Lower leg skin (tissue), 4 donors: ENCODE measurements around the gene POLD1. TPM values are rescaled to one million over a fixed set of nuclear protein-coding genes. Genes with fewer than 3 reads are reported as not detected.

Experiments used
- DNase-seq, 2 donors: peaks; one replicate each; pipeline ENCODE4 v3.0.0-alpha.2; 2019; ENCODE audit warnings: low spot score in 2 of 2
- H3K4me3 ChIP-seq: fragments of 200-600 bp; sonication (generic); 2 replicates; pipeline ENCODE4 v1.5.1; 2017; ENCODE audit warnings: mild to moderate bottlenecking, low read depth; ENCODE audit not compliant: poor library complexity, severe bottlenecking
- POLR2A ChIP-seq, 2 donors: fragments of 450-650 bp; IDR thresholded peaks; one replicate each; pipeline ENCODE4 v1.6.1; 2016 to 2017; ENCODE audit warnings: antibody characterized with exemption in 2 of 2, mild to moderate bottlenecking in 1 of 2, moderate library complexity in 1 of 2
- WGBS, 2 donors: methylation state at CpG; one replicate each; pipeline ENCODE4 v1.1.5; 2018; 5-methylcytosine and 5-hydroxymethylcytosine counted together
- intact Hi-C: fragments of 100-400 bp; cut with DNase I; formaldehyde crosslinking; loops from one replicate; pipeline ENCODE4 v1.15.0; 2023; ENCODE audit warnings: low total_unique reads
- total RNA-seq, 4 donors: library from RNA; depleted of rRNA; stranded (reverse); fragments of >200 nt; gene quantifications; one replicate each; pipeline ENCODE4 v1.1.0, GENCODE V29; 2016
- TF ChIP-seq, protein P1 (sequence below), 3 donors: fragments of 450-650 bp; IDR thresholded peaks; one replicate each; pipeline ENCODE4 v1.5.1; 2016; ENCODE audit warnings: antibody characterized with exemption in 3 of 3, mild to moderate bottlenecking in 3 of 3, moderate library complexity in 2 of 3

Gene POLD1
- total RNA-seq, 4 donors from 2014 or later, result 16.8 to 26.6 (median 20.0) TPM

DNA sequence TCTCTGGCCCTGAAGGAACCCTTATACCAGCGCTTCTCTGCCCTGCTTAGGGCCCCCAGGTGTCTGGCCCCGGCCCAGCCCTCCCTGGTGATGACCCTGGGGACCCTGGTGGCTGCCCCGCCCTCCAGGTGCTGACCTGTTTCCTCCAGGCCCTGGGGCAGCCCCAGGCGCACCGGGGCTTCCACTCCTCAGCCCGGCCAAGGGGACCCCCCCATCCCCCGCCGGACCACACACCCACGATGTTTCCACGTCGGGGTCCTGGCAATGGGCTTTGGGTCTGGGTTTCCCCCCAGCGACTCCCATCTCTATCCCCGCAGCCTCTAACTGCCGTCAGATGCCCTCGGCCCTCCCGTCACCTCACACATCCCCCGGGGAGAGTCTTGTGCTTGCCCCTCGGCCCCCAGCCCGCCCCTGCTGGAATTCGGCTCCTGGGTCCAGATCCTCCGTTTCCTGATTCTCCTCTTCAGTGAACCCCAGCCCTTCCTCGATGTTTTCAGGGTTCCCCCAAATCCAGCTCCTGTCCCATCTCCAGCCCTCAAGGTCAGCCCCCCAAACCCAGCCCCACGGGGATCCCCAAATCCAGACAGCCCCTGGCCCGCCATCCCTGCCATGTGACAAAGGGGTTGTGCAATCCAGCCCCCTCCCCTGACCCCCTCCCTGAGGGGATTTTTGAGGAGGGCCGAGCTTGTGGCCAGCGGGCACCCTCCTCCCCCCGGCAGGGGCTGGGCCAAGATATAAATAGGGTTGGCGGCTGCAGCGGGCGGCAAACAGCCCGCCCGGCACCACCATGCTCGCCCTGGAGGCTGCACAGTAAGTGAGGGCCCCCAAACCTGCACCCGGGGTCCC lies 34.3 kb downstream of the POLD1 start, which contains the start of gene SPIB:
SPIB (plus strand) TSS at position 763 of the 846 bp plus-strand sequence; CDS start at position 788, 25 bp downstream.
- no peak within 1 kb of the TSS for H3K4me3 ChIP-seq
- DNase-seq, result no peak
- TF ChIP-seq, protein P1, sequence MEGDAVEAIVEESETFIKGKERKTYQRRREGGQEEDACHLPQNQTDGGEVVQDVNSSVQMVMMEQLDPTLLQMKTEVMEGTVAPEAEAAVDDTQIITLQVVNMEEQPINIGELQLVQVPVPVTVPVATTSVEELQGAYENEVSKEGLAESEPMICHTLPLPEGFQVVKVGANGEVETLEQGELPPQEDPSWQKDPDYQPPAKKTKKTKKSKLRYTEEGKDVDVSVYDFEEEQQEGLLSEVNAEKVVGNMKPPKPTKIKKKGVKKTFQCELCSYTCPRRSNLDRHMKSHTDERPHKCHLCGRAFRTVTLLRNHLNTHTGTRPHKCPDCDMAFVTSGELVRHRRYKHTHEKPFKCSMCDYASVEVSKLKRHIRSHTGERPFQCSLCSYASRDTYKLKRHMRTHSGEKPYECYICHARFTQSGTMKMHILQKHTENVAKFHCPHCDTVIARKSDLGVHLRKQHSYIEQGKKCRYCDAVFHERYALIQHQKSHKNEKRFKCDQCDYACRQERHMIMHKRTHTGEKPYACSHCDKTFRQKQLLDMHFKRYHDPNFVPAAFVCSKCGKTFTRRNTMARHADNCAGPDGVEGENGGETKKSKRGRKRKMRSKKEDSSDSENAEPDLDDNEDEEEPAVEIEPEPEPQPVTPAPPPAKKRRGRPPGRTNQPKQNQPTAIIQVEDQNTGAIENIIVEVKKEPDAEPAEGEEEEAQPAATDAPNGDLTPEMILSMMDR (IDR thresholded peaks at IDR 0.05), result no peak
- no peak for TF ChIP-seq POLR2A (IDR thresholded peaks at IDR 0.05)
- intact Hi-C loops, result no loop called here
- WGBS, 2 donors, result 13 to 23% methylated on average over 23 to 33 of the region's 34 CpGs

DNA sequence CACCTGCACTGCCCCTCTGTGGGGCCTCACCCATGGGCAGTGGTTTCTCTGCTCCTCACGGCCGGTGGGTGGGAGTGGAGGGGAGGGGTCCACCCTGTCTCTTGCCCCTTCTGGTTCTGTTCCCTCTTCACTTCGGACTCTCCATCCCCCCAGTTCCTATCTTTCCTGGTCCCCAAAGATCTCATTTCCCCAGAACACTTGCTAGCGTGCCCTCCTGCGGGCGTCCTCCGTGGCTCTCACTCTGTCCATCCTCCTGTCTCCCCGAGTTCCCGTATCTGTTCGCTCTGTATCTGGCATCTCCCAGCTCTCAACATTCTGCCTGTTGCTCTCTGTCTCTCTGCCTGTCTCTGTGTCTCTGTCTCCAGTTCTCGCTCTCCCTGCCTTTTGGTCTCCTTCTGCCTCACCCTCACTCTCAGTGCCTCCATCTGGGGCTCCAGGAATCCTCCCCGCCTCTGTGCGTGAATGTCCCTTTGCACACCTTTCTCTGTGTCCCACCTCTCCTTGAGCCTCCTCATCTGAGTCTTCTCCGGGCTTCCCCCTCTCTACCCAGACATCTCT lies 35.0 kb downstream of the POLD1 start:
- TF ChIP-seq POLR2A (IDR thresholded peaks at IDR 0.05), result no peak
- TF ChIP-seq, protein P1 (IDR thresholded peaks at IDR 0.05), result no peak
- intact Hi-C loops, result no loop called here
- DNase-seq, result no peak
- H3K4me3 ChIP-seq, result no peak overlapping the region
- 8 to 10% methylated on average over 14 of the region's 14 CpGs for WGBS, 2 donors

DNA sequence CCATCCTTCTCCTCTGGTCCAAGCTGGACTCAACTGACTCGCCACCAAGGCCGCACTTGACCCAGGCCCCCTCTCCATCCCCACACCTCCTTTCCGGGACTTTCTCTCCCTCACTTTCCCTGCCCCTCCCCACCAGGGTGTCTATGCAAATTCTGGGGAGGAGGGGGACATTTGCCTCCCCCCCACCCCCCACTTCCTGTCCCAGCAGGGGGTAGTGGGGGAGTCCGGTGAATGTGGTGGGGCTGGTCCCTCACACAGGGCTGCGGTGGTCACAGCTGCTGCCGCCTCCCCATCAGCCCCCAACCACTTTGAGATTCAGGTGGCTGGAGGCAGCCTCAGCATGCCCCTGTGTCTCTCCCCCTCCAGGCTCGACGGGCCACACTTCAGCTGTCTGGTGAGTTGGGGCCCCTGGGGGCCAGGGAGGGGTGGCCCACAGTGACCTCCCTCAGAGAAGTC lies 35.5 kb downstream of the POLD1 start:
- TF ChIP-seq POLR2A (IDR thresholded peaks at IDR 0.05), result no peak
- TF ChIP-seq, protein P1 (IDR thresholded peaks at IDR 0.05), result no peak
- H3K4me3 ChIP-seq, result no peak overlapping the region
- intact Hi-C loops, result no loop called here
- 16 to 17% methylated on average over 8 of the region's 8 CpGs for WGBS, 2 donors
- DNase-seq, result no peak

DNA sequence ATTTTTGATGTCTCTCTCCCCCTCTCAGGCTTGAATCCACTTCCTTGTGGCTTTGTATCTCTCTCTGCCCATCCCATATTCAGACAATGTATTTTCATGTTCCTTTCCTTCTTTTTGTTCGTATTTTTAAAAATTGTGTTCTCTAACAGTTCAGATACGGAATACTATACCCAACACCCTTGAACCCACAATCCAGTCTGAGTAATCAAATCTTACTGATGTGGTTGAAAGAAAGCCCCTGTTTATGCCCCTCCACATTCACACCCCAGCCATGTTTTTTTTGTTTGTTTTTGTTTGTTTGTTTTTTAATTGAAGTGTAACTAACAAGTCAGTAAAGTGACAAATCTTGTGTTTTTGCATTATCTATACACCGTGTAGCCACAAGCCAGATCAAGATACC lies 36.0 kb downstream of the POLD1 start:
- H3K4me3 ChIP-seq, result no peak overlapping the region
- 35 to 45% methylated on average over 3 of the region's 3 CpGs for WGBS, 2 donors
- DNase-seq, result no peak
- TF ChIP-seq, protein P1 (IDR thresholded peaks at IDR 0.05), result no peak
- no peak for TF ChIP-seq POLR2A (IDR thresholded peaks at IDR 0.05)
- intact Hi-C loops, result no loop called here

DNA sequence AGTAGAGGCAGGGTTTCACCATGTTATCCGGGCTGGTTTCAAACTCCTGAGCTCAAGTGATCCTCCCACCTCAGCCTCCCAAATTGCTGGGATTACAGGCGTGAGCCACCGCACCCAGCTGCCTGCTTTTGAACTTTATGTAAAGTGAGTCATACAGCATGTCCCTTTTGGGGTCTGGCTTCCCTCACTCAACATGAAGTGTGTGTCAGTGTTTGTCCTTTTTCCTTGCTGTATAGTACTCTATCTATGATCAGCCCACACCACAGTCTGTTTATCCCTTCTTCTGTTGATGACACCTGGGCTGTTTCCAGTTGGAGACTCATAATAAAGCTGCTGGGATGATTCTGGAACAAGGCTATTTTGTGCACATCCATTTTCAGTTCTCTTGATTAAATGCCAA lies 36.7 kb downstream of the POLD1 start:
- no peak for DNase-seq
- no peak overlapping the region for H3K4me3 ChIP-seq
- 70 to 74% methylated on average over 3 of the region's 3 CpGs for WGBS, 2 donors
- no peak for TF ChIP-seq POLR2A (IDR thresholded peaks at IDR 0.05)
- TF ChIP-seq, protein P1 (IDR thresholded peaks at IDR 0.05), result no peak
- intact Hi-C loops, result no loop called here
